ENCODE data around the gene SLC25A14.

SLC25A14 gene

GRCh38 chrX:130299279-130300009 is 40.3 kb upstream of the SLC25A14 start:
- Histone ChIP-seq H3K27ac (ENCODE audit: low read length, poor library complexity, severe bottlenecking) (no peak overlapping the region), H4K8ac (ENCODE audit: low read length) (no peak overlapping the region), H3K4me2 (ENCODE audit: low read length, poor library complexity, severe bottlenecking) (no peak overlapping the region), H3K4me3 (ENCODE audit: insufficient read depth in 1 of 2, low read depth in 1 of 2, low read length in 2 of 2) (no peak overlapping the region), H2BK5ac (ENCODE audit: low read depth, low read length, poor library complexity, severe bottlenecking) (no peak overlapping the region), H2BK12ac (ENCODE audit: low read length in 2 of 2) (no peak overlapping the region), H3K79me1 (replicated peaks; ENCODE audit: low read length, poor library complexity, severe bottlenecking) (no peaks in the 10 kb centered on the region), H3K14ac (ENCODE audit: low read length in 2 of 2) (no peak overlapping the region), H3K4me1 (ENCODE audit: control insufficient read depth, insufficient read depth, low read depth, low read length) (no peaks in the 10 kb centered on the region), H3K18ac (ENCODE audit: low read depth in 1 of 2, low read length in 2 of 2) (no peak overlapping the region), H2BK15ac (ENCODE audit: low read depth, poor library complexity, severe bottlenecking) (no peak overlapping the region), H3K23ac (ENCODE audit: low read length in 2 of 2) (no peak overlapping the region), H3K36me3 (ENCODE audit: control insufficient read depth in 1 of 2, insufficient read depth in 2 of 2, low read depth in 1 of 2, low read length in 2 of 2) (no peaks in the 10 kb centered on the region), H3K9ac (ENCODE audit: low read length) (no peak overlapping the region), H3K27me3 (ENCODE audit: control insufficient read depth in 1 of 2, insufficient read depth in 1 of 2, low read length in 2 of 2) (peaks cover 0 to 11% of the 10 kb centered on the region in 2 experiments), H3K9me3 (ENCODE audit: control insufficient read depth, low read length) (no peaks in the 10 kb centered on the region), H2BK120ac (ENCODE audit: low read depth, low read length) (no peak overlapping the region), H2AFZ (ENCODE audit: low read depth, low read length) (no peak overlapping the region), H2AK5ac (ENCODE audit: low read length, severe bottlenecking) (no peak overlapping the region), H4K91ac (ENCODE audit: low read length) (no peak overlapping the region), H3K4ac (ENCODE audit: low read depth in 1 of 2, low read length in 2 of 2) (no peak overlapping the region)
- no peak for DNase-seq
- 97% methylated on average over 17 of the region's 19 CpGs for WGBS

- DNase-seq, result no peak
- Histone ChIP-seq H3K4ac (ENCODE audit: low read depth in 1 of 2, low read length in 2 of 2) (no peak overlapping the region), H2AFZ (ENCODE audit: low read depth, low read length) (no peak overlapping the region), H2BK5ac (ENCODE audit: low read depth, low read length, poor library complexity, severe bottlenecking) (no peak overlapping the region), H3K4me2 (ENCODE audit: low read length, poor library complexity, severe bottlenecking) (no peak overlapping the region), H3K79me1 (replicated peaks; ENCODE audit: low read length, poor library complexity, severe bottlenecking) (no peaks in the 10 kb centered on the region), H2AK5ac (ENCODE audit: low read length, severe bottlenecking) (no peak overlapping the region), H3K9ac (ENCODE audit: low read length) (no peak overlapping the region), H3K23ac (ENCODE audit: low read length in 2 of 2) (no peak overlapping the region), H4K8ac (ENCODE audit: low read length) (no peak overlapping the region), H3K36me3 (ENCODE audit: control insufficient read depth in 1 of 2, insufficient read depth in 2 of 2, low read depth in 1 of 2, low read length in 2 of 2) (no peaks in the 10 kb centered on the region), H2BK120ac (ENCODE audit: low read depth, low read length) (no peak overlapping the region), H3K4me3 (ENCODE audit: insufficient read depth in 1 of 2, low read depth in 1 of 2, low read length in 2 of 2) (no peak overlapping the region), H3K18ac (ENCODE audit: low read depth in 1 of 2, low read length in 2 of 2) (no peak overlapping the region), H2BK15ac (ENCODE audit: low read depth, poor library complexity, severe bottlenecking) (no peak overlapping the region), H4K91ac (ENCODE audit: low read length) (no peak overlapping the region), H3K14ac (ENCODE audit: low read length in 2 of 2) (no peak overlapping the region), H3K4me1 (ENCODE audit: control insufficient read depth, insufficient read depth, low read depth, low read length) (no peaks in the 10 kb centered on the region), H3K9me3 (ENCODE audit: control insufficient read depth, low read length) (no peaks in the 10 kb centered on the region), H2BK12ac (ENCODE audit: low read length in 2 of 2) (no peak overlapping the region), H3K27ac (ENCODE audit: low read length, poor library complexity, severe bottlenecking) (no peak overlapping the region), H3K27me3 (ENCODE audit: control insufficient read depth in 1 of 2, insufficient read depth in 1 of 2, low read length in 2 of 2) (peaks cover 0 to 11% of the 10 kb centered on the region in 2 experiments)
- WGBS, result 89% methylated on average over 2 of the region's 2 CpGs
Observed at GRCh38 chrX:130300010-130300282, 39.8 kb upstream of the SLC25A14 start.

GRCh38 chrX:130301405-130301804 is 38.3 kb upstream of the SLC25A14 start:
- H3K9me3 ChIP-seq (ENCODE audit: control insufficient read depth, low read length), result no peaks in the 10 kb centered on the region
- no peak overlapping the region for H3K14ac ChIP-seq (ENCODE audit: low read length in 2 of 2)
- H3K9ac ChIP-seq (ENCODE audit: low read length), result no peak overlapping the region
- H3K4me3 ChIP-seq (ENCODE audit: insufficient read depth in 1 of 2, low read depth in 1 of 2, low read length in 2 of 2), result no peak overlapping the region
- DNase-seq, result no peak
- WGBS, result no CpG with 5 or more reads among the region's 1 CpG
- H4K91ac ChIP-seq (ENCODE audit: low read length), result no peak overlapping the region
- H3K4me1 ChIP-seq (ENCODE audit: control insufficient read depth, insufficient read depth, low read depth, low read length), result no peaks in the 10 kb centered on the region
- peaks cover 0 to 7% of the 10 kb centered on the region in 2 experiments for H3K27me3 ChIP-seq (ENCODE audit: control insufficient read depth in 1 of 2, insufficient read depth in 1 of 2, low read length in 2 of 2)
- no peak overlapping the region for H3K18ac ChIP-seq (ENCODE audit: low read depth in 1 of 2, low read length in 2 of 2)
- H3K23ac ChIP-seq (ENCODE audit: low read length in 2 of 2), result no peak overlapping the region
- no peaks in the 10 kb centered on the region for H3K79me1 ChIP-seq (replicated peaks; ENCODE audit: low read length, poor library complexity, severe bottlenecking)
- no peak overlapping the region for H2AFZ ChIP-seq (ENCODE audit: low read depth, low read length)
- H2BK15ac ChIP-seq (ENCODE audit: low read depth, poor library complexity, severe bottlenecking), result no peak overlapping the region
- no peak overlapping the region for H3K27ac ChIP-seq (ENCODE audit: low read length, poor library complexity, severe bottlenecking)
- H2AK5ac ChIP-seq (ENCODE audit: low read length, severe bottlenecking), result no peak overlapping the region
- H2BK12ac ChIP-seq (ENCODE audit: low read length in 2 of 2), result no peak overlapping the region
- no peaks in the 10 kb centered on the region for H3K36me3 ChIP-seq (ENCODE audit: control insufficient read depth in 1 of 2, insufficient read depth in 2 of 2, low read depth in 1 of 2, low read length in 2 of 2)
- H2BK120ac ChIP-seq (ENCODE audit: low read depth, low read length), result no peak overlapping the region
- no peak overlapping the region for H2BK5ac ChIP-seq (ENCODE audit: low read depth, low read length, poor library complexity, severe bottlenecking)
- H3K4me2 ChIP-seq (ENCODE audit: low read length, poor library complexity, severe bottlenecking), result no peak overlapping the region
- no peak overlapping the region for H4K8ac ChIP-seq (ENCODE audit: low read length)
- H3K4ac ChIP-seq (ENCODE audit: low read depth in 1 of 2, low read length in 2 of 2), result no peak overlapping the region

GRCh38 chrX:130301977-130302376 is 37.7 kb upstream of the SLC25A14 start:
- Histone ChIP-seq H2BK15ac (ENCODE audit: low read depth, poor library complexity, severe bottlenecking) (no peak overlapping the region), H3K4me1 (ENCODE audit: control insufficient read depth, insufficient read depth, low read depth, low read length) (no peaks in the 10 kb centered on the region), H3K27ac (ENCODE audit: low read length, poor library complexity, severe bottlenecking) (no peak overlapping the region), H3K4me2 (ENCODE audit: low read length, poor library complexity, severe bottlenecking) (no peak overlapping the region), H3K4ac (ENCODE audit: low read depth in 1 of 2, low read length in 2 of 2) (no peak overlapping the region), H3K27me3 (ENCODE audit: control insufficient read depth in 1 of 2, insufficient read depth in 1 of 2, low read length in 2 of 2) (peaks cover 0 to 9% of the 10 kb centered on the region in 2 experiments), H3K9me3 (ENCODE audit: control insufficient read depth, low read length) (no peaks in the 10 kb centered on the region), H3K18ac (ENCODE audit: low read depth in 1 of 2, low read length in 2 of 2) (no peak overlapping the region), H4K91ac (ENCODE audit: low read length) (no peak overlapping the region), H4K8ac (ENCODE audit: low read length) (no peak overlapping the region), H2AFZ (ENCODE audit: low read depth, low read length) (no peak overlapping the region), H3K79me1 (replicated peaks; ENCODE audit: low read length, poor library complexity, severe bottlenecking) (no peaks in the 10 kb centered on the region), H2BK12ac (ENCODE audit: low read length in 2 of 2) (no peak overlapping the region), H2BK5ac (ENCODE audit: low read depth, low read length, poor library complexity, severe bottlenecking) (no peak overlapping the region), H3K36me3 (ENCODE audit: control insufficient read depth in 1 of 2, insufficient read depth in 2 of 2, low read depth in 1 of 2, low read length in 2 of 2) (no peaks in the 10 kb centered on the region), H3K9ac (ENCODE audit: low read length) (no peak overlapping the region), H3K4me3 (ENCODE audit: insufficient read depth in 1 of 2, low read depth in 1 of 2, low read length in 2 of 2) (no peak overlapping the region), H2BK120ac (ENCODE audit: low read depth, low read length) (no peak overlapping the region), H3K23ac (ENCODE audit: low read length in 2 of 2) (no peak overlapping the region), H2AK5ac (ENCODE audit: low read length, severe bottlenecking) (no peak overlapping the region), H3K14ac (ENCODE audit: low read length in 2 of 2) (no peak overlapping the region)
- no CpG with 5 or more reads among the region's 1 CpG for WGBS
- DNase-seq, result no peak

Data from mesenchymal stem cell (in vitro differentiated cells and primary cell).